ENCODE measurements around the gene ALDH6A1. TPM values are rescaled to one million over a fixed set of nuclear protein-coding genes. Genes with fewer than 3 reads are reported as not detected.
A peak's percentile ranks its signal among the peaks of the same experiment; 100 is the strongest.

Gene ALDH6A1
- total RNA-seq, 2 donors from 2014 or later = 28.8 to 37.2 TPM

DNA sequence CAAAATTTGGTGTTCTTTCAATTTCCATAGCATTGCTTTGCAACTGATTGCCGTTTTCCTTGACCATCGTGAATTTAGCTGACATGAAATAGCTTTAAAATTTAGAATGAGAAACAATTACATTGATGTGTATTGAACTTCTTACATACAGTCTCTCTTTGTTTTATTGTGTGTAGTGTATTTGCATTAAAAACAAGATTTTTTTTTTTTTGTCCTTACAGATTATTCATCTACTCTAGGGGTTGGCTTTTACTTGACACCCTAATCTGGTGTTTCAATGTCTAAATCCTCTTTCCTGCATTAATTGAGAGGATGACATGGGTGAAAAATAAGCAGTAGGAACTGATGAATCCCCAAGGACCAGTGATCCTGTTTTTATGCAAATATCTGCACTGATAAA is 21.1 kb upstream of the ALDH6A1 start:
- TF ChIP-seq, protein P1, sequence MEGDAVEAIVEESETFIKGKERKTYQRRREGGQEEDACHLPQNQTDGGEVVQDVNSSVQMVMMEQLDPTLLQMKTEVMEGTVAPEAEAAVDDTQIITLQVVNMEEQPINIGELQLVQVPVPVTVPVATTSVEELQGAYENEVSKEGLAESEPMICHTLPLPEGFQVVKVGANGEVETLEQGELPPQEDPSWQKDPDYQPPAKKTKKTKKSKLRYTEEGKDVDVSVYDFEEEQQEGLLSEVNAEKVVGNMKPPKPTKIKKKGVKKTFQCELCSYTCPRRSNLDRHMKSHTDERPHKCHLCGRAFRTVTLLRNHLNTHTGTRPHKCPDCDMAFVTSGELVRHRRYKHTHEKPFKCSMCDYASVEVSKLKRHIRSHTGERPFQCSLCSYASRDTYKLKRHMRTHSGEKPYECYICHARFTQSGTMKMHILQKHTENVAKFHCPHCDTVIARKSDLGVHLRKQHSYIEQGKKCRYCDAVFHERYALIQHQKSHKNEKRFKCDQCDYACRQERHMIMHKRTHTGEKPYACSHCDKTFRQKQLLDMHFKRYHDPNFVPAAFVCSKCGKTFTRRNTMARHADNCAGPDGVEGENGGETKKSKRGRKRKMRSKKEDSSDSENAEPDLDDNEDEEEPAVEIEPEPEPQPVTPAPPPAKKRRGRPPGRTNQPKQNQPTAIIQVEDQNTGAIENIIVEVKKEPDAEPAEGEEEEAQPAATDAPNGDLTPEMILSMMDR (IDR thresholded peaks at IDR 0.05) = no peak
- no peaks in the 10 kb centered on the region for H3K27me3 ChIP-seq
- H3K9me3 ChIP-seq = no peaks in the 10 kb centered on the region
- H3K4me1 ChIP-seq = no peaks in the 10 kb centered on the region
- no peak overlapping the region for H3K4me3 ChIP-seq
- H3K27ac ChIP-seq = no peak overlapping the region
- no peak for DNase-seq (ENCODE audit: low spot score)
- peaks cover 14% of the 10 kb centered on the region for H3K36me3 ChIP-seq

- TF ChIP-seq, protein P1 (IDR thresholded peaks at IDR 0.05) = no peak
- Histone ChIP-seq H3K4me1 (peaks cover 0 to 10% of the 10 kb centered on the region in 2 donors), H3K4me3 (no peak overlapping the region), H3K36me3 (peaks cover 3% of the 10 kb centered on the region), H3K9me3 (no peaks in the 10 kb centered on the region), H3K27me3 (no peaks in the 10 kb centered on the region), H3K27ac (no peak overlapping the region)
- no peak for DNase-seq (ENCODE audit: low spot score)
Measured at GRCh38 chr14:74089251-74090020, 5.2 kb upstream of the ALDH6A1 start.

GRCh38 chr14:74085828-74086227 is 1.6 kb upstream of the ALDH6A1 start:
- Histone ChIP-seq H3K9me3 (no peaks in the 10 kb centered on the region), H3K27ac (no peak overlapping the region), H3K36me3 (no peaks in the 10 kb centered on the region), H3K4me1 (peaks cover 0 to 21% of the 10 kb centered on the region in 2 donors), H3K27me3 (no peaks in the 10 kb centered on the region), H3K4me3 (peak overlapping the region in 1 of 2 donors; percentile 87)
- TF ChIP-seq, protein P1 (IDR thresholded peaks at IDR 0.05) = no peak
- no peak for DNase-seq (ENCODE audit: low spot score)

DNA sequence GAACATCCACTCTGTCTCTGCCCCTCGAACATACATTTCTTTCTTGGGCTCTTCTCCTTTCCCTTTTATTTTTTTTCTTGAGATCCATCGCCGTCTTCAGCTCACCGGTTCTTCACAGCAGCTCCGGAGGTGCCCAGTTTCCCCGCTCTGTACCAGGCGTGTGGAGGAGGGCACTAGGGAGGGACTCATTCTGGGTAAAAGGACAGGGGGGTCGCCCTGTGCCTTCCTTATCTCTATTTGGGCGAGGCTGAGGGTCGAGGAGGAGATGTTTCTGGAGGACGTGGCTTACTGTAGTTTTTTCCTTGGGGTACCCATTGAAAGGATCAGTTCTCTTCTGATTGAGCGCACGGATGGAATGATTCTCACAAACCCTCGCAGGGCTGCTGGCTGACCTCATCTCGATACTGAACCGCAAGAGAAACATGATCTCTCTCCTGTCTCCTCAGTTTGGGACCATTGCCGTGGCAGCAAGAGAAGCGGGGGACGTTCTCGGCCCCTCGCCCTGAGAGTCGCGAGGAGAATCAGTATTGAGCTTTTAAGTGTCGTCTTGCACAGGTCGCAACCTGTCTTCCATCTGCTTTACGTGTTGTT is 889 bp upstream of the ALDH6A1 start:
- Histone ChIP-seq H3K4me3 (peak overlapping the region; percentile 59 to 87), H3K9me3 (no peaks in the 10 kb centered on the region), H3K27ac (peak overlapping the region; percentile 82 to 84), H3K27me3 (no peaks in the 10 kb centered on the region), H3K4me1 (peaks cover 0 to 21% of the 10 kb centered on the region in 2 donors), H3K36me3 (no peaks in the 10 kb centered on the region)
- TF ChIP-seq, protein P1 (IDR thresholded peaks at IDR 0.05) = no peak
- DNase-seq (ENCODE audit: low spot score) = no peak

DNA sequence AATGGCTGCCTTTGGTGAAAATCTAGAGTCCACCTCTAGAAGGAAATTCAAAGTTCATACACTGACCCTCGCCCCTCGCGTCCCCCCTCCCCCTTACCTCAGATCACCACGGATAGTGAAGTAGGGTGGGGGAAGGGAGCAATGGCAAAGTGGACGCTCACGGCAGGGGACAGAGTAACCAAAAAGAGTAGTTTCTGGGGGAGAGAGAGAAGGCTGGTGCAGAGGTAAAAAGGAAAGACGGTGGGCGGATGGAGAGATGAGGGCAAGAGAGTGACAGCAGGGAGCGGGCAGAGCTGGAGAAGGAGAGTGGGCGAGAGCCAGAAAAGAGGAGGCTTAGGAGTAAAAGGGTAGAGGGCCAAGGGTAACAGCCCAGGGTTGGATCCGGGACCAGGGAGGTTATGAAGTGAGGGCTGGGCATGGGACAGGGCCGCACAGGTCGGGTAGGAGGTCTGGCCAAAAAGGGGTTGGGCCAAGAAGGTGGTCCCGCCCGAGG is 423 bp downstream of the ALDH6A1 start:
- Histone ChIP-seq H3K4me1 (peaks cover 0 to 21% of the 10 kb centered on the region in 2 donors), H3K9me3 (no peaks in the 10 kb centered on the region), H3K36me3 (no peaks in the 10 kb centered on the region), H3K4me3 (peak overlapping the region; percentile 65 to 87), H3K27ac (peak overlapping the region; percentile 82 to 91), H3K27me3 (no peaks in the 10 kb centered on the region)
- TF ChIP-seq, protein P1 (IDR thresholded peaks at IDR 0.05) = no peak
- no peak for DNase-seq (ENCODE audit: low spot score)
